Stimulated activated CD4-positive, alpha-beta T cell treated with anti-CD3 and anti-CD28 coated beads, Interleukin-2, amount 100 ng/mL, for 48 hours (primary cell): ENCODE results near the gene OR51G1.
"Not testable (repeated sequence)": the region's sequence is repeated elsewhere in the genome, so short reads cannot be mapped to it uniquely, and the experiment has no call there.

Experiments used
- DNase-seq, 2 donors: peaks; one replicate each; pipeline ENCODE4 v3.0.0-alpha.2; 2020

Gene OR51G1, protein sequence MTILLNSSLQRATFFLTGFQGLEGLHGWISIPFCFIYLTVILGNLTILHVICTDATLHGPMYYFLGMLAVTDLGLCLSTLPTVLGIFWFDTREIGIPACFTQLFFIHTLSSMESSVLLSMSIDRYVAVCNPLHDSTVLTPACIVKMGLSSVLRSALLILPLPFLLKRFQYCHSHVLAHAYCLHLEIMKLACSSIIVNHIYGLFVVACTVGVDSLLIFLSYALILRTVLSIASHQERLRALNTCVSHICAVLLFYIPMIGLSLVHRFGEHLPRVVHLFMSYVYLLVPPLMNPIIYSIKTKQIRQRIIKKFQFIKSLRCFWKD

DNA sequence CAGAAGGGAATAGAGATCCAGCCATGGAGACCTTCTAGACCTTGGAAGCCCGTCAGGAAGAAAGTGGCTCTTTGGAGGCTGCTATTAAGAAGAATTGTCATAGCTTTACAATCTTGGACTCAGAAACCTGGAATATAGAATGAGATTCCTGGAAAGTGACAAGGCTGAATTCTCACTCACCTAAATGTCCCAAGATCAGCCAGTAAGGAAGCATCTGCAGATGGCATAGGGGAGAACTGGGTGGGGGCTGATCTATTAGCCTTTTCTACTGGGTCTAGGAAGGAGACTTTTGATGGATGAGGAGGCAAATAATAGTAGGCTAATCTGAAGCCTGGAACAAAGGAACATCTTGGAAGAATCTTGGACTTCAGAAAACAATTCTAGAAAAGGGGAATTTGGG, at the start of gene OR51G1:
Gene OR51G1 (minus strand): TSS at position 101 of the 400 bp plus-strand sequence. CDS start 0 bp downstream, at position 101.
- no peak for DNase-seq

DNA sequence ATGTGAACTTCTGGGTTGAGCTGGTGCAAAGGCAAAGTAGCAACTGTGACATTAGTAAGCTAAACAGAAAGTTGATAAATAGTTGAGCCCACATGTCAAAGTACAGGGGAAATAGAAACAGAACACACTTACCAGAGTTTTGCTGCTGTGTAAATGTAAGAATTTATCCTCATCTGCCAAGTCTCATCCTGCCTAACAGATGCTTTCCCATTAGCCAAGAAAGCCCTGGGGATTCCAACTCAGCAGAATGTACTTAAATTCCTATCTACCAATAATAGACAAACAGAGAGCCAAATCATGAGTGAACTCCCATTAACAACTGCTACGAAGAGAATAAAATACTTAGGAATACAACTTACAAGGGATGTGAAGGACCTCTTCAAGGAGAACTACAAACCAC, 38.7 kb upstream of the OR51G1 start:
- no peak for DNase-seq

DNA sequence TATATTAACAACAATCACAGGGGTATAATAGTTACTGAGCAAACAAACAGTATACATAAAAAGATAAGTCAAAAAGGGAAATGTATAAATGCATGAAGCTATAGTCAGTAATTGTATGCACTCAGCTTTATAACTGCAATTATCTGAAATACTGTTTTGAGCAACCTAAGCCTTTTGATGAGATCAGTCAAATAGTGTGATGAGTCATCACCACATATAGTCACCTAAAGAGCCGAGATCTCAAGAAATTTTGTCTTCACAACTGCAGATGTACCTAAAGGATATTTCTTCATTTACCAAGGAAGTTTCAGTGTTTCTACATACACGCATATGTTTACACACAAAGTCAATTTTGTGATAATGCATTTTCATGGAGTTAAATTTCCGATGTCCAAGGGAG, 36.7 kb upstream of the OR51G1 start:
- no peak for DNase-seq

DNA sequence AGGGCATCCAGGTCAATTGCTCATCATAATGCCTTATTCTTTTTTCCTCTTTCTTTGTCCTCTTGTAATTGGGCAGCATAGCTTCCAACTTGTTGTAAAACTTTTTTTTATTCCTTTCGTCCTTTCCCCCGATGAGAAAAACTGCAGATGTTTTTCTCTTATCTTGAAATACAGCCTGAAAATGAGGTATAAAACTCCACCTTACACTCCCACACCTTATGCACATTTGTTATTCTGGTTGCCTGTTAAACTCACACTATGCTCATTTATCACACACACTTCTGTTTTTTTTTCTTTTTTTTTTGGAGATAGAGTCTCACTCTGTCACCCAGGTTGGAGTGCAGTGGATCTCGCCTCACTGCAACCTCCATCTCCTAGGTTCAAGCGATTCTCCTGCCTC, 33.3 kb upstream of the OR51G1 start:
- DNase-seq, result no peak

DNA sequence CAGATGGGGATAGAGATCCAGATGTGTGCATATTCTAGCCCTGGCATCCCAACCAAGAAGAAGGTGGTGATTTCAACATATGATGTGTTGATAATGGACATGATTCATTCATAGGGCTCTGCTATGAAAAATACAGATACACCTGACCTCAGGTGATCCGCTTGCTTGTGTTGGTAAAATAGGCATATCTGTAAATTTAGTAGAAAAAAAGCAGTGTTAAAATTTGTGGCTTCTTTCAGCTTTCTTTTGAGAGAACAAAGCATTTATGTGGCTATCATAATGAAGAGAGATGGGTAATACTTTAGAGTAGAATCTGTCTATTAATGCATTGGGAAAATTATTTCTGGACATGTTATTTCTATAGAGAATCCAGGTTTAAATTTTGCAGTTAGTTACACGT, 31.5 kb upstream of the OR51G1 start, which contains the start of gene OR51A2:
Gene OR51A2 (minus strand): TSS at position 101 of the 400 bp plus-strand sequence. CDS start 0 bp downstream, at position 101.
- not testable (repeated sequence) for DNase-seq

DNA sequence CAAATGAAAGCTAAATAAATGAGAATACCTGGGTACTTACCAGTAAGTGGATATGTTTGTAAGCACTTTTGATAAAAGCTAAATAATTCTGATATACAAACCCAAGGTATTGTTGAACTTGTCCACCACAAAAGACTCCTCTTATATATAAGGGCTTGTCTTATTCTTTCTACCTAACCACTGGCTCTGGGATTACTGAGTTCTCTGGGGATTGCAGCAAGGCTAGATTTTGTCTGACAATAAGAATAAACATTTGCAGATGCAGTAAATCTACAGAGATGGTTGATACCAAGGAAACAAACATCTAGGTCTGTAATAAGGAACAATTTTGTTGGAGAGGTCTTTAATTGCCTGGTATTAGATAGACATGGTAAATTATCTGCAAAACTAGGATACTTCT, 23.4 kb upstream of the OR51G1 start, which contains the start of gene OR51A4:
Gene OR51A4 (minus strand): TSS at position 101 of the 400 bp plus-strand sequence. CDS start 505 bp downstream, outside the sequence.
- DNase-seq, result no peak

DNA sequence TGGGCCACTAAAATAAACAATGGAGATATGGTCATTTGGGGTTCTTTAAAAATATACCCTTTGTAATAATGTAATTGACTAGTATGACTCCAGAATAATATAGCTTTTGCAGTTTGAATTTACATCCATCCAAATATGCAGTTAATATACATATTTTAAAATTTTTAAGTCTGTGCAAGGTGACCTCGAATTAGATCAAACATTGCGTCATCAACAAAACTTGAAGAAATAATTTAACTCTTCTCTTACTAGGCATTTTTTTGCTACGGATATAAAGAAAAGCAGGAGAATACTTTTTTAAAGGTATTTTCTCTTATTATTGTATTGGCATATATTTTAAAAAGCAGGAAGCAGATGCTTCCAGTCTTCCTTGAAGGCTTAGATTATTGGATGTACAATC, 12.6 kb upstream of the OR51G1 start:
- DNase-seq, result no peak

DNA sequence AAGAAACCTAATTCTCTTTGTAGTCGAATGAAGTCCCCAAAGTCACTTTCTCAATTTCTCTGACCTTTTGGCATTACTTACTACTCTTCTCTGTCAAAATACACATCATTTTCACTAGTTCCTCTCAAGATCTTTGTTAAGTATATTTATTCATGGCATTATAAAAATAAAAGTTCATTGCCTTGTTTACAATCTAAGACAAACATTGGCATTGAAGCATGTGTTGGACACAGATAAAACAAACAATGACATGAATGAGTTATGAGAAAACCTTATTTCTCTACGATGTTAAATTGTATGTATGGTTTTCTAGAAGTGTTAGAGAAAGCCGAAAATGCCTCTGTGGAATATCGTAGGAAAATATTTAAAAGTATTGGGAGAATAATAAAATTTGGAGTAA, 8.6 kb upstream of the OR51G1 start:
- no peak for DNase-seq

DNA sequence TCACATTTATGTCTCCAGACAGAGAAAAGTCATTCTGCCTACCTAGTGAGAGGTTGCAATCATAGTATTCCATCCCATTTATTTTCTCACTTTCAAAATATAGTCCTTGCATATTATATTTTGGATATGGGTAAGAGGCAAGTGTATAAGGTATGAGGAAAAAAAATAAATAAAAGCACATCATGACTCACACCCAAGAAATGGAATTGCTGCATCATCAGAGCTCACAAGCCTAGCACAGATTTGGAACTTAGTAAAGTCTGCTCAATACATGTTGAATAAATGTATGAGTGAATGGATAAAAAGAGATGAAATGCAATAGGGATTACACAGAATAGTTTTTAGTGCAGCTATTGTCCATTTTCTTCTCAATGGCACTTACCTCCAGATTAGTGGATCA, 2.5 kb upstream of the OR51G1 start:
- no peak for DNase-seq

DNA sequence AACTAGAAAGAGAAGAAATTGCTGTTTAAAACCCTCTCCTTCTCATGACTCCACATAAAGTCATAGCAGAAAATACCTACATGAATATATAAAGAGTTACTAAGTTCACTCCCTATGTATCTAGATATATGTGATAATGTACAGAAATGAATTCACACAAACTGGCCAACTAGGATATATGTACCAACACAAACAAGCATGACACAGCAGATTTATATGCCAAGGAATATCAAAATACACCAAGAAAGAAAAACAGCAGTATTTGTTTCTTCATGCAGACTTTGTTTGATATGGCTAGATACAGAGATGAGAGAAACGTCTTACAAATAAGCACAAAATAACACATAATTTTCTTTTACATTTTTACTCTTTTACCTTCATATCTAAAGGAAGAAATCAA, 1.8 kb downstream of the OR51G1 start:
- DNase-seq, result no peak

DNA sequence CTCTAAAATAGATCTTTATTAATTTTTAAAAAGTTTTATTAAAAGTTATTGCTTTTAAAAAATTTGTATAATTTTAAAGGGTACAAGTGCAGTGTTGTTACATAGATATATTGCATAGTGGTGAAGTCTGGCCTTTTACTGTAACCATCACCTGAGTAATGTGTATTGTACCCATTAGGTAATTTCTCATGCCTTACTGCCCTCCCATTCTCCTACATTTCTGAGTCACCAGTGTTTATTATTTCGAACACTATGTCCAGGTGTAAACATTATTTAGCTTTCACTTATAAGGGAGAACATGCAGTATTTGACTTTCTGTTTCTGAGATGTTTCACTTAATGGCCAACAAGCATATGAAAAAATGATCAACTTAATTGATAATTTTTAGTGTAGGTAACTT, 2.3 kb downstream of the OR51G1 start:
- DNase-seq, result no peak

DNA sequence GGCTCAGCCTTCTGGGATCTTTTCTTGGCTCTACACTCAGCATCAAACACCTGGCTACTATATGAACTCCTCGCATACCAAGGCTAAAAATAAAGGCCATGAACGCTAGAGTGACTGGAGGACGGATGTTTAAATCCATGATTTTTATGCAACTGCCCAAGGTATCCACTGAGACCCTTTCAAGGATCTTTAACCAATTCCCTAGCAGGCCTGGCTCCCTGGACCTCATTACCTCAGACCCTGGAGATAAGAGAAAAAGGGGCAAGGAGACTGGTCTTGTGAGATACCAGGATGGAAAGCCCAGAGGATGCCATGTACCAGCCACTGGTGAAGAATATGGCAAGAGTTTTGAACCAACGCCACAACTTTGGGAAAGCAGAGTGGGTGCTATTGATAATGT, 4.9 kb downstream of the OR51G1 start, which contains the start of gene OR51G2:
Gene OR51G2 (minus strand): TSS at position 101 of the 400 bp plus-strand sequence. CDS start 3,687 bp downstream, outside the sequence.
- no peak for DNase-seq

DNA sequence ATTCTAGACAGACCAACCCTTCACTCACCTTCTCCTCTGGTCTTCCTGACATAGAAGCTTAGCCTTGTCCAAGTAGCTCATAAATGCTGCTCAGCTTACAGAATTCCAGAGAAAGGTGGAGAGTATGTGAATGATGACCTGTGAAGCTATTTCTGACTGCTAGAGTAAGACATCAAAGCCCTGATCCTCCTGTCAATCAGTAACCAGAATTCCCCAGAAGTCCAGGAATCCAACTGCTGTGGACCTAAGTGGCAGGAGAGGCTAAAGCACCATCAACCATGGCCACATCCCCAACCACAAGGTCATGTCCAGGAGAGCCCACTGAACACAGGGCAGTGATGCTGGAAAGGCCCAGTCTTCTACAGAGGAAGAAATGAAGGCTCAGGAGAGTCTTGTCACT, 7.6 kb downstream of the OR51G1 start:
- no peak for DNase-seq

DNA sequence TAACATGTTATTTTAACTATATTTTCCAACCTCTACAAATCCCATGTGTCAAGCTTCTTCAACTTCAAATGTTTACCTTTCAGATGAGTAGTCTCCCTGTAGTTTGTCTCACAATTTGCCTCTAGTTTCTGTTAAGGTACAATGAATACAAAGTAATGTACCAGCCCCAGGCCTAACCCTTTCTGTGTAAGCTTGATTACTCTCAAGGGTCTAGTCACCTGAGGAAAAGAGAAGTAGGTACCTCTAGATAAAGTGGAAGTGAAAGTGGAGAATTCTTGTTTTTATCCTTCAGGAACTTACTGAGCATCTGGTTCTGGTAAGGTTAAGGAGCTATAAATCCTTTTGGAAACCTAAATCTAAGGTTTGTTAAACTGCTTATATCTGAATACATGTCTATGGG, 20.7 kb downstream of the OR51G1 start, which contains the start of gene OR51A7:
Gene OR51A7 (plus strand): TSS at position 300 of the 400 bp plus-strand sequence. CDS start 3,587 bp downstream, outside the sequence.
- no peak for DNase-seq

DNA sequence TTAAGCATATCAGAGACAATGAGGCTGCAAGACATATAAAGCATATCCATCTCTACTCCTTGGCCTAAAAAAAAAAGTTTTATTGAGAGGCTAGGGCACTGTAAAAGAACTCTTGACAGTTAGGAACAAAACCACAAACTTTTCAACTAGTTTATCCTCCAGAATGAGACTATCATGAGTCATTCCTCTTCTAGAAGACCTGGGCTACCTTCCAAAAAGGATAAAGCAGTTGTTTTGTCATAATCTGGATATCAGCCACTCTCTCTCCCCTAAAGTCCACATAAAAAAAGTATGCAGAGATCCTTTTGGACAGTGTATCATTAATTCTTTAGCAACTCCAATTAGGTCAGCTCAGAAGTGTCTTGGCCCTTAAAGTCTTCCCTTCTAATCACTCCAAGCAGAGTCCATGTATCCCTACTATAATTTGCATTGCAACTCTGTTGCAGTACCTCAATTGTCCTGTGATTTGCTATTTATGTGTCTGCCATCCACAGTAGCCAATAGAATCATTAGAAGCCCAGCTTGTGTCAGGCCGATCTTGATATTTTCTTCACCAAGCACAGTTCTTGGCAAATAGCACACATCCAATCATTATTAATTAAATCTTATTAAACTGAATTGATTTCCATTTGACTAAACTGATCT, 32.0 kb downstream of the OR51G1 start:
- DNase-seq, result no peak

DNA sequence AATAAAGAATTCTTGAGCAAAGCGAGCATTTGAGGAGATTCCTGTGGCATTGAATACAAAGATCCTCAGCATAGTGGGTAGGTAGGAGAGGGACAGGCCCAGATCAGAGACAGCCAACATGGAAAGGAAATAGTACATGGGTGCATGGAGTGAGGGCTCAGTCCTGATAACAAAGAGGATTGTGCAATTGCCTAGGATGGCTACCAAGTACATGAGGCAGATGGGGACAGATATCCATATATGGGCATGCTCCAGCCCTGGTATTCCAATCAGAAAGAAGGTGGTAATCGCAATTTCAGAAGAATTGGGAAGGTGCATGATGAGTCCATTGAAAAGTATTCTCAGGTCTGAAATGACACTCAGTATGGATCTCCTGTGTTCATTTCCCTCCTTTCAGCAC, 33.9 kb downstream of the OR51G1 start:
- DNase-seq, result no peak

DNA sequence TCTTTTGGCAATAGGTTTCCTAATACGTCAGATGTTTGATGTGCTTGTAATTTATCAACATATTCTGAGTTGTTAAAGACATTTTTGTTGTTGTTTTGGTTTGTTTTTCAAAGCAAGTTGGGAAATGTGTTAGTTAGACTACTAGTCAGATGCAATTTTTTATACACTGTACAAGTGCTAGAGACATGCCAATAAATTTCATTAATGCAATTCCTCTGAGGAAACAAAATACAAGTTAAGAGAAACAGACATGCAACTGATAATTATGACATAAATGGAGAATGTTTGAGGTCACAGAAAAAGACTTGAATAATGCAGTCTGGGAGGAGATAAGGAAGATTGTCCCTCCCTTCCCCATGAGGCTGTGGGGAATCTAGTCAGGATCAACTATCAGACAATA, 36.5 kb downstream of the OR51G1 start:
- DNase-seq, result no peak

DNA sequence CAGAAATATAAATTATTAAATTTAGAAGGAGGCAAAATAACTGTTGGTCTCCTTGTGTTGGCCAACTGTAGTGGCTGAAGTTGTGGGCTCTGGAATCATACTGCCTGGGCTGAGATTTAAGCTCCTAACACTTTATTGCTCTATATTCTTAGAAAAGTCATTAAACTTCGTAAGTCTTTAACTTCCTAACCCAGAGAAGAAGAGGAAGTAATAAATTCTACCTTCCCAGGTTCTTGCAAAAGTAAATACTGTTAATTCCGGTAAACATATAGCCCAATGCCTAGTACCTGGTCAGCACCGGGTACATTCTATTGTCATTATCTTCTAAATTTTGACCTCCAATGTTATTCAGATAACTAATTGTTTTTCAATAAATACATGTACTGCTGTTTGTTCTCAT, 38.0 kb downstream of the OR51G1 start:
- no peak for DNase-seq

DNA sequence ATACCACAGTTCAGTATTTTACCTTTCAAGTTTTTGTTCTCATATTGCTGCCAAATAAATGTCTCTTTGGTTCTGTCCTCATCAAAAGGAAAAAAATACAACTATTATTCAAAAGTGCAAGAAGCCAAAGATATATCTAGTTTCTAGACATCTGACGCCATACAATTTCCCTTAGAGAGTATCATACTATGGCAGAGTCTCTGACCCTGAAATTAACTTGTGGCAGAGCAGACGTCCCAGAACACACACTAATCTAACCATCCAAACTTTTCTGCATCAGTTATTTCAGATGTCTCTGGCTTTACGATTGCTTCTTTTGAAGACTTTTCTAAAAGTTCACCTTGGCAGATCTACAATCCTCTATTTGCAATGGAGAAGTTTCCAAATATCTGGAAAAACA, 39.8 kb downstream of the OR51G1 start:
- no peak for DNase-seq

DNA sequence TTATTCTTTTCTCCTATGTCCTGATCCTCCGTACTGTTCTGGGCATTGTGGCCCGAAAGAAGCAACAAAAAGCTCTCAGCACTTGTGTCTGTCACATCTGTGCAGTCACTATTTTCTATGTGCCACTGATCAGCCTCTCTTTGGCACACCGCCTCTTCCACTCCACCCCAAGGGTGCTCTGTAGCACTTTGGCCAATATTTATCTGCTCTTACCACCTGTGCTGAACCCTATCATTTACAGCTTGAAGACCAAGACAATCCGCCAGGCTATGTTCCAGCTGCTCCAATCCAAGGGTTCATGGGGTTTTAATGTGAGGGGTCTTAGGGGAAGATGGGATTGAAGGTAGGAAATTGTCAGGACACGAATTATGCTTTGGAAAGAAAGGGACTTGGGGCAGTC, 41.6 kb downstream of the OR51G1 start:
- DNase-seq, result no peak

DNA sequence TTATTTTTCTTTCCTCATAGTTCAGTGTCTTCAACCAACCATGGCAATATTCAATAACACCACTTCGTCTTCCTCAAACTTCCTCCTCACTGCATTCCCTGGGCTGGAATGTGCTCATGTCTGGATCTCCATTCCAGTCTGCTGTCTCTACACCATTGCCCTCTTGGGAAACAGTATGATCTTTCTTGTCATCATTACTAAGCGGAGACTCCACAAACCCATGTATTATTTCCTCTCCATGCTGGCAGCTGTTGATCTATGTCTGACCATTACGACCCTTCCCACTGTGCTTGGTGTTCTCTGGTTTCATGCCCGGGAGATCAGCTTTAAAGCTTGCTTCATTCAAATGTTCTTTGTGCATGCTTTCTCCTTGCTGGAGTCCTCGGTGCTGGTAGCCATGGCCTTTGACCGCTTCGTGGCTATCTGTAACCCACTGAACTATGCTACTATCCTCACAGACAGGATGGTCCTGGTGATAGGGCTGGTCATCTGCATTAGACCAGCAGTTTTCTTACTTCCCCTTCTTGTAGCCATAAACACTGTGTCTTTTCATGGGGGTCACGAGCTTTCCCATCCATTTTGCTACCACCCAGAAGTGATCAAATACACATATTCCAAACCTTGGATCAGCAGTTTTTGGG, 42.2 kb downstream of the OR51G1 start, which contains the start of gene OR51T1:
Gene OR51T1 (plus strand): TSS at position 41 of the 641 bp plus-strand sequence. CDS start 0 bp downstream, at position 41.
- no peak for DNase-seq

DNA sequence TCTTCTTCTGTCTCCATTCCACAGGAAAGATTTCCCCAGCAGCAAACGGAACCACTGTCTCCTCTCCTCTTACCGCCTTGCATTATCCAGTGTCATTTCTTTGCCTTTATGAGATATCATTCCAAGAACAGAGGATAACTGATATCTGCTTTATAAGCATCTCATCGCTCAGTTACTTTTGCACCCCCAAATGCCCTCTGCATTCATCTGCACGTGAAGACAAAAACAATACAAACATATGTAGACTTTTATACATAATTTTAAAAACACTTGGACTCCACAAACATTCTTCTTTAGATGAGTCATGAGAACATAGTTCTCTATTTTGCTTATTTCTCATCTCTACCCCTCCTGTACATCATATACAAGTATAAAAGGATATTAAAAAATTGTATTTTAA, 43.0 kb downstream of the OR51G1 start:
- no peak for DNase-seq
